OCI-LY7 (cell line): ENCODE measurements around the gene SP6.

ENCODE experiments used
- EZH2phosphoT487 ChIP-seq: fragments of 200-600 bp; sonication (generic); IDR thresholded peaks from 2 replicates; pipeline ENCODE4 v1.6.1; 2018; ENCODE audit warnings: low read depth, borderline replicate concordance, mild to moderate bottlenecking, mixed run types, antibody characterized with exemption, low read length, moderate library complexity, mixed read lengths
- TF ChIP-seq, protein P1 (sequence below): fragments of 200-600 bp; sonication (generic); conservative IDR thresholded peaks from 2 replicates; pipeline ENCODE4 v1.5.1; 2014; ENCODE audit warnings: mild to moderate bottlenecking, antibody characterized with exemption, low read length, moderate library complexity, mixed read lengths

- TF ChIP-seq, protein P1, sequence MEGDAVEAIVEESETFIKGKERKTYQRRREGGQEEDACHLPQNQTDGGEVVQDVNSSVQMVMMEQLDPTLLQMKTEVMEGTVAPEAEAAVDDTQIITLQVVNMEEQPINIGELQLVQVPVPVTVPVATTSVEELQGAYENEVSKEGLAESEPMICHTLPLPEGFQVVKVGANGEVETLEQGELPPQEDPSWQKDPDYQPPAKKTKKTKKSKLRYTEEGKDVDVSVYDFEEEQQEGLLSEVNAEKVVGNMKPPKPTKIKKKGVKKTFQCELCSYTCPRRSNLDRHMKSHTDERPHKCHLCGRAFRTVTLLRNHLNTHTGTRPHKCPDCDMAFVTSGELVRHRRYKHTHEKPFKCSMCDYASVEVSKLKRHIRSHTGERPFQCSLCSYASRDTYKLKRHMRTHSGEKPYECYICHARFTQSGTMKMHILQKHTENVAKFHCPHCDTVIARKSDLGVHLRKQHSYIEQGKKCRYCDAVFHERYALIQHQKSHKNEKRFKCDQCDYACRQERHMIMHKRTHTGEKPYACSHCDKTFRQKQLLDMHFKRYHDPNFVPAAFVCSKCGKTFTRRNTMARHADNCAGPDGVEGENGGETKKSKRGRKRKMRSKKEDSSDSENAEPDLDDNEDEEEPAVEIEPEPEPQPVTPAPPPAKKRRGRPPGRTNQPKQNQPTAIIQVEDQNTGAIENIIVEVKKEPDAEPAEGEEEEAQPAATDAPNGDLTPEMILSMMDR: no peak
- no peak for TF ChIP-seq EZH2phosphoT487
These were observed 49.1 kb downstream of the SP6 start for GRCh38 chr17:47801906-47802305.
